Gastrocnemius medialis (tissue), 4 donors: ENCODE data around the gene CARD6. TPM values are rescaled to one million over a fixed set of nuclear protein-coding genes. Genes with fewer than 3 reads are reported as not detected.

Experiments
- ATAC-seq, 2 donors: fragments of 150-250 bp; one replicate each; pipeline ENCODE4 v1.9.1; 2016
- DNase-seq, 2 donors: peaks; one replicate each; pipeline ENCODE4 v3.0.0-alpha.2; 2019
- H3K27ac ChIP-seq, 4 donors: fragments of 200-600 bp; sonication (generic); 1 replicate in 1 of 4; 2 replicates in 3 of 4; pipeline ENCODE4 v1.5.1; 2016 to 2018; ENCODE audit warnings: mild to moderate bottlenecking in 2 of 4, moderate library complexity in 1 of 4
- H3K27me3 ChIP-seq, 3 donors: fragments of 200-600 bp; sonication (generic) in 2 of 3; 1 replicate in 1 of 3; 2 replicates in 2 of 3; pipeline versions ENCODE4 v1.5.1 to v1.6.0; 2016 to 2019; ENCODE audit warnings: mild to moderate bottlenecking in 1 of 3, moderate library complexity in 1 of 3
- H3K36me3 ChIP-seq, 2 donors: fragments of 200-600 bp; sonication (generic) in 1 of 2; one replicate each; pipeline ENCODE4 v1.5.1; 2017 to 2018
- H3K4me1 ChIP-seq, 2 donors: fragments of 200-600 bp; sonication (generic) in 1 of 2; one replicate each; pipeline ENCODE4 v1.5.1; 2016 to 2017; ENCODE audit warnings: mild to moderate bottlenecking in 2 of 2
- H3K4me3 ChIP-seq, 4 donors: fragments of 200-600 bp; sonication (generic) in 3 of 4; 1 replicate in 1 of 4; 2 replicates in 3 of 4; pipeline ENCODE4 v1.5.1; 2016 to 2019; ENCODE audit warnings: mild to moderate bottlenecking in 2 of 4
- H3K9me3 ChIP-seq, 3 donors: fragments of 200-600 bp; sonication (generic) in 2 of 3; 1 replicate in 1 of 3; 2 replicates in 2 of 3; pipeline ENCODE4 v1.5.1; 2016 to 2019
- POLR2A ChIP-seq, 2 donors: fragments of 450-650 bp; IDR thresholded peaks; one replicate each; pipeline ENCODE4 v1.6.1; 2017; ENCODE audit warnings: antibody characterized with exemption in 2 of 2, mild to moderate bottlenecking in 2 of 2, moderate library complexity in 2 of 2
- in situ Hi-C, 4 donors: fragments of 200-750 bp; cut with MboI; loops; one replicate each; pipeline versions ENCODE4 v1.15.0 to v1.8.0; 2017; ENCODE audit warnings: low sequenced_read_pairs in 4 of 4
- intact Hi-C: fragments of 100-400 bp; cut with DNase I; formaldehyde crosslinking; loops from one replicate; pipeline ENCODE4 v1.15.1; 2023; ENCODE audit warnings: low total_unique reads
- total RNA-seq, 4 donors: library from RNA; depleted of rRNA; stranded (reverse); fragments of >200 nt; gene quantifications; one replicate each; pipeline versions ENCODE4 v1.1.0 to v1.2.3, GENCODE V29; 2016
- TF ChIP-seq, protein P1 (sequence below), 5 experiments: fragments of 450-650 bp in 3 of 5; fragments of 200-600 bp in 2 of 5; sonication (generic) in 2 of 5; IDR thresholded peaks in 4 of 5; conservative IDR thresholded peaks in 1 of 5; 1 replicate in 4 of 5; 2 replicates in 1 of 5; pipeline ENCODE4 v1.5.1; 2016 to 2019; ENCODE audit warnings: antibody characterized with exemption in 5 of 5, mild to moderate bottlenecking in 3 of 5, moderate library complexity in 3 of 5

CARD6 gene
- total RNA-seq, 4 donors from 2014 or later: 3.6 to 4.5 (median 3.8) TPM

GRCh38 chr5:40909723-40910122, 68.6 kb downstream of the CARD6 start:
- Histone ChIP-seq H3K36me3 (no peaks in the 10 kb centered on the region), H3K4me1 (peaks cover 3 to 4% of the 10 kb centered on the region in 2 donors), H3K4me3 (no peak overlapping the region), H3K27me3 (no peaks in the 10 kb centered on the region), H3K9me3 (no peaks in the 10 kb centered on the region), H3K27ac (no peak overlapping the region)
- DNase-seq (no peak), ATAC-seq (no peak)
- TF ChIP-seq POLR2A (IDR thresholded peaks at IDR 0.05): no peak
- TF ChIP-seq, protein P1, sequence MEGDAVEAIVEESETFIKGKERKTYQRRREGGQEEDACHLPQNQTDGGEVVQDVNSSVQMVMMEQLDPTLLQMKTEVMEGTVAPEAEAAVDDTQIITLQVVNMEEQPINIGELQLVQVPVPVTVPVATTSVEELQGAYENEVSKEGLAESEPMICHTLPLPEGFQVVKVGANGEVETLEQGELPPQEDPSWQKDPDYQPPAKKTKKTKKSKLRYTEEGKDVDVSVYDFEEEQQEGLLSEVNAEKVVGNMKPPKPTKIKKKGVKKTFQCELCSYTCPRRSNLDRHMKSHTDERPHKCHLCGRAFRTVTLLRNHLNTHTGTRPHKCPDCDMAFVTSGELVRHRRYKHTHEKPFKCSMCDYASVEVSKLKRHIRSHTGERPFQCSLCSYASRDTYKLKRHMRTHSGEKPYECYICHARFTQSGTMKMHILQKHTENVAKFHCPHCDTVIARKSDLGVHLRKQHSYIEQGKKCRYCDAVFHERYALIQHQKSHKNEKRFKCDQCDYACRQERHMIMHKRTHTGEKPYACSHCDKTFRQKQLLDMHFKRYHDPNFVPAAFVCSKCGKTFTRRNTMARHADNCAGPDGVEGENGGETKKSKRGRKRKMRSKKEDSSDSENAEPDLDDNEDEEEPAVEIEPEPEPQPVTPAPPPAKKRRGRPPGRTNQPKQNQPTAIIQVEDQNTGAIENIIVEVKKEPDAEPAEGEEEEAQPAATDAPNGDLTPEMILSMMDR (IDR thresholded peaks at IDR 0.05 in 4 of 5, conservative IDR thresholded peaks at IDR 0.05 in 1 of 5): no peak
- intact Hi-C loops (loop anchor here (5.0 to 10.0 kb wide), 3 partner anchors 83 to 425 kb away; no protein-coding TSS in a partner anchor), in situ Hi-C loops (loop anchor here in 3 of 4 donors (25.0 kb wide), 1 partner anchor 928 kb away; no protein-coding TSS in a partner anchor)

Other genes with a start within 250 kb of the CARD6 start
- gene PTGER4, start 161.5 kb upstream of the CARD6 start, total RNA-seq: 10 to 100 TPM in 1 of 4 donors, 1 to 10 TPM in 3; 4.2 to 11.2 (median 7.4) TPM
- 10 to 100 TPM; 20.2 to 49.0 (median 32.6) TPM for gene TTC33, start 85.4 kb upstream of the CARD6 start, total RNA-seq
- gene PRKAA1, start 43.0 kb upstream of the CARD6 start, total RNA-seq: 10 to 100 TPM; 26.8 to 51.9 (median 36.9) TPM
- gene RPL37, start 6.1 kb upstream of the CARD6 start, total RNA-seq: 100 to 1,000 TPM in 2 of 4 donors, 10 to 100 TPM in 2; 42.4 to 155 (median 92.9) TPM
- 1 to 10 TPM in 3 of 4 donors, under 1 TPM in 1; 0.98 to 5.7 (median 4.5) TPM for gene C7, start 68.1 kb downstream of the CARD6 start, total RNA-seq
- not detected for gene MROH2B, start 230.0 kb downstream of the CARD6 start, total RNA-seq